Esophagus muscularis mucosa (tissue), 4 donors: ENCODE data around the gene ASNSD1. TPM values are rescaled to one million over a fixed set of nuclear protein-coding genes. Genes with fewer than 3 reads are reported as not detected.
A peak's percentile ranks its signal among the peaks of the same experiment; 100 is the strongest.

Experiments used
- DNase-seq: peaks from one replicate; pipeline ENCODE4 v3.0.0-alpha.2; 2017; ENCODE audit errors: extremely low spot score
- H3K27ac ChIP-seq, 4 donors: fragments of 200-600 bp; sonication (generic); replicated peaks in 1 of 4; 1 replicate in 3 of 4; 2 replicates in 1 of 4; pipeline ENCODE4 v1.5.1; 2016 to 2019; ENCODE audit warnings: mild to moderate bottlenecking in 1 of 4
- H3K27me3 ChIP-seq, 4 donors: fragments of 200-600 bp; sonication (generic); one replicate each; pipeline versions ENCODE4 v1.5.1 to v1.6.0; 2016 to 2019
- H3K36me3 ChIP-seq, 4 donors: fragments of 200-600 bp; sonication (generic); one replicate each; pipeline ENCODE4 v1.5.1; 2016 to 2019
- H3K4me1 ChIP-seq, 4 donors: fragments of 200-600 bp; sonication (generic); one replicate each; pipeline ENCODE4 v1.5.1; 2016 to 2019
- H3K4me3 ChIP-seq, 4 donors: fragments of 200-600 bp; sonication (generic); 1 replicate in 2 of 4; 2 replicates in 2 of 4; pipeline ENCODE4 v1.5.1; 2016 to 2019; ENCODE audit warnings: mild to moderate bottlenecking in 4 of 4, moderate library complexity in 1 of 4
- H3K9me3 ChIP-seq, 4 donors: fragments of 200-600 bp; sonication (generic); 1 replicate in 3 of 4; 2 replicates in 1 of 4; pipeline ENCODE4 v1.5.1; 2016 to 2019
- EP300 ChIP-seq: sonication (generic); formaldehyde crosslinking; IDR thresholded peaks from one replicate; pipeline ENCODE4 v1.6.1; 2017; ENCODE audit warnings: antibody characterized with exemption
- POLR2A ChIP-seq: fragments of 450-650 bp; IDR thresholded peaks from one replicate; pipeline ENCODE4 v1.6.1; 2017; ENCODE audit warnings: antibody characterized with exemption, moderate library complexity, mild to moderate bottlenecking, low read depth
- POLR2AphosphoS5 ChIP-seq, 2 donors: sonication (generic); formaldehyde crosslinking; IDR thresholded peaks; one replicate each; pipeline ENCODE4 v1.6.1; 2017; ENCODE audit warnings: antibody characterized with exemption in 2 of 2
- WGBS: methylation state at CpG from one replicate; pipeline ENCODE4 v1.1.5; 2018; 5-methylcytosine and 5-hydroxymethylcytosine counted together
- intact Hi-C: fragments of 100-400 bp; cut with DNase I; formaldehyde crosslinking; loops from one replicate; pipeline ENCODE4 v1.15.1; 2023
- total RNA-seq, 4 donors: library from RNA; depleted of rRNA; stranded (reverse); fragments of >200 nt; gene quantifications; one replicate each; pipeline versions ENCODE4 v1.1.0 to v1.2.1, GENCODE V29; 2016
- TF ChIP-seq, protein P1 (sequence below), 3 experiments: fragments of 200-600 bp in 2 of 3; fragments of 450-650 bp in 1 of 3; sonication (generic) in 2 of 3; IDR thresholded peaks; one replicate each; pipeline ENCODE4 v1.5.1; 2017 to 2019; ENCODE audit warnings: antibody characterized with exemption in 3 of 3, mild to moderate bottlenecking in 2 of 3, moderate library complexity in 1 of 3

Gene ASNSD1
- total RNA-seq, 4 donors from 2014 or later, result 39.6 to 51.9 (median 47.2) TPM

GRCh38 chr2:189618197-189618596, 43.1 kb upstream of the ASNSD1 start:
- no peak overlapping the region for H3K4me3 ChIP-seq
- H3K27me3 ChIP-seq, result no peaks in the 10 kb centered on the region
- intact Hi-C loops, result no loop called here
- WGBS, result 0% methylated on average over 1 of the region's 1 CpG
- peaks cover 0 to 7% (median 3%) of the 10 kb centered on the region in 4 donors for H3K4me1 ChIP-seq
- no peaks in the 10 kb centered on the region for H3K9me3 ChIP-seq
- no peak for DNase-seq
- H3K27ac ChIP-seq, result no peak overlapping the region
- no peaks in the 10 kb centered on the region for H3K36me3 ChIP-seq
- TF ChIP-seq POLR2A, result no peak
- TF ChIP-seq, protein P1, sequence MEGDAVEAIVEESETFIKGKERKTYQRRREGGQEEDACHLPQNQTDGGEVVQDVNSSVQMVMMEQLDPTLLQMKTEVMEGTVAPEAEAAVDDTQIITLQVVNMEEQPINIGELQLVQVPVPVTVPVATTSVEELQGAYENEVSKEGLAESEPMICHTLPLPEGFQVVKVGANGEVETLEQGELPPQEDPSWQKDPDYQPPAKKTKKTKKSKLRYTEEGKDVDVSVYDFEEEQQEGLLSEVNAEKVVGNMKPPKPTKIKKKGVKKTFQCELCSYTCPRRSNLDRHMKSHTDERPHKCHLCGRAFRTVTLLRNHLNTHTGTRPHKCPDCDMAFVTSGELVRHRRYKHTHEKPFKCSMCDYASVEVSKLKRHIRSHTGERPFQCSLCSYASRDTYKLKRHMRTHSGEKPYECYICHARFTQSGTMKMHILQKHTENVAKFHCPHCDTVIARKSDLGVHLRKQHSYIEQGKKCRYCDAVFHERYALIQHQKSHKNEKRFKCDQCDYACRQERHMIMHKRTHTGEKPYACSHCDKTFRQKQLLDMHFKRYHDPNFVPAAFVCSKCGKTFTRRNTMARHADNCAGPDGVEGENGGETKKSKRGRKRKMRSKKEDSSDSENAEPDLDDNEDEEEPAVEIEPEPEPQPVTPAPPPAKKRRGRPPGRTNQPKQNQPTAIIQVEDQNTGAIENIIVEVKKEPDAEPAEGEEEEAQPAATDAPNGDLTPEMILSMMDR (IDR thresholded peaks at IDR 0.05), result no peak
- TF ChIP-seq POLR2AphosphoS5 (IDR thresholded peaks at IDR 0.05), result no peak
- TF ChIP-seq EP300, result no peak

DNA sequence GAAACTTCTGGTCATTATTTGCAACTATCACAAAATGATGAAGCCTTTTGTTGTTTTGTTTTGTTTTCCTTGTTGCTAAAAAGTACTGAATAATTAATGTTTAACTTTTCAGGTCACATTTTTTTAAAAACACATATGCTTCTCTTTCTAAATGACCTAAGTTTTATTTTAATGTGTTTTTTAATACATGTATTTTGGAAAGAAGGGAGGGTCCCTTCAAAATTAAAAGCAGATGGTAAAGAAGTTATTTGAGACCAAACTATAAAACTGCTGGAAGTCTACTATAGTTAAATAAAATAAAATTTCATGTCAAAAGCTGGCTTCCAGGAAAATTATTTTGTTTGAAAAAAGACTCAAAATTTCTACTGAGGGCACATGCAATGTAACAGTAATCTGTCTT, 39.5 kb upstream of the ASNSD1 start:
- Histone ChIP-seq H3K4me1 (no peaks in the 10 kb centered on the region), H3K27ac (no peak overlapping the region), H3K27me3 (no peaks in the 10 kb centered on the region), H3K9me3 (no peaks in the 10 kb centered on the region), H3K4me3 (no peak overlapping the region), H3K36me3 (no peaks in the 10 kb centered on the region)
- TF ChIP-seq, protein P1 (IDR thresholded peaks at IDR 0.05), result no peak
- TF ChIP-seq POLR2A (no peak), POLR2AphosphoS5 (IDR thresholded peaks at IDR 0.05) (no peak)
- DNase-seq, result no peak
- intact Hi-C loops, result no loop called here

DNA sequence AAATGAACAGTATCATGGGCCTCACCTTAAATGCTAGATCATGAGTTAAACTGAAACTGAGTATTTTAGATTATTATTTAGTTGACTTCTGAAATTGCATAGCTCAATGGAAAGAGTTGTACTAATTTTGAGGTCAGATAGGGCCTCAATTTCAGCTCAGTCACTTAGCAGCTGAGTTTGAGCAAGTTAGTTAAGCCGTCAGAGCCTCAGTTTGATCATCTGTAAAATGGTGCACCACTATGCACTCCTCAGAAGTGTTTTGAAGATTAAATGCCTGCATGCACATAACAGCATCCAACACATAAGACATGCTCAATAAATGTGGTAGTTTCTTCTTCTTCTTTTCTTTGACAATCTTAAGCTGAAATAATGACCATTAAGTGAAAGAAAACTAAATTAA, 38.2 kb upstream of the ASNSD1 start:
- no peaks in the 10 kb centered on the region for H3K9me3 ChIP-seq
- H3K27me3 ChIP-seq, result no peaks in the 10 kb centered on the region
- no peaks in the 10 kb centered on the region for H3K36me3 ChIP-seq
- no peaks in the 10 kb centered on the region for H3K4me1 ChIP-seq
- 96% methylated on average over 1 of the region's 1 CpG for WGBS
- no peak overlapping the region for H3K27ac ChIP-seq
- intact Hi-C loops, result no loop called here
- H3K4me3 ChIP-seq, result no peak overlapping the region
- no peak for DNase-seq
- no peak for TF ChIP-seq EP300
- TF ChIP-seq POLR2A, result no peak
- TF ChIP-seq, protein P1 (IDR thresholded peaks at IDR 0.05), result no peak
- TF ChIP-seq POLR2AphosphoS5 (IDR thresholded peaks at IDR 0.05), result no peak

DNA sequence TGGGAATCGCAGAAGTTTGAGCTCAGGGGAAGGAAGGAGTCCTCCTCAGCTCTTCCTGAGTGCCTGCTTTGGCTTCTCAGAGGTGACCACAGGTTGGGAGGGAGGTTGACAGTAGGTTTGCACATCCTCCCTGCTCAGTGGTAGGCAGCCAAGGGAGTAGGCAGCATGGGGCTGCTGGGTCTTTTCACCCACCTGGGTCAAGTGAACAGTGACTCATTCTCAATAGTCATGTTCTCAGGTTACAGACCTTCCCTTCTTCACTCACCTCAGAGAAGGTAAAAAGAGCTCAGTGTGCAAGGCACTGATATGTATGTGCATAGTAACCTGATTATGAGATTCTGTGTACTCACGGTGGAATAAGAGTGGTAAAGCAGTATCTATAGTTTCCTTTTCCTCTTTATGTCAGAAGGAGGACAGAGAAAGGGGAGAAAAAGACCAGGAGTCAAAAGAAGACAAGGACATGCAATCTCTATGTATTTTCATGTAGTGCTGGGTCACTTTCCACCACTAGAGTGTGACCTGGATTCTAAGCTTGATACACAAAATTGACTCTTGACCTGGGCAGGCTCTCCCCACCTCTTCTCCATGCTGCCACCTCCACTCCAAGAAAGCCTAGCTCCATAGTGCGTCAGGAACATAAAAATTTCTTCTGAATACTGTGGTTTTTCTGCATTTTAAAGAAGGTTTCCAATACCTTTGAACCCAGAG, 36.5 kb upstream of the ASNSD1 start:
- no peaks in the 10 kb centered on the region for H3K9me3 ChIP-seq
- no peaks in the 10 kb centered on the region for H3K27me3 ChIP-seq
- TF ChIP-seq, protein P1 (IDR thresholded peaks at IDR 0.05), result no peak
- TF ChIP-seq EP300, result no peak
- TF ChIP-seq POLR2A, result no peak
- TF ChIP-seq POLR2AphosphoS5 (IDR thresholded peaks at IDR 0.05), result no peak
- intact Hi-C loops, result no loop called here
- no peaks in the 10 kb centered on the region for H3K4me1 ChIP-seq
- H3K27ac ChIP-seq, result no peak overlapping the region
- 88% methylated on average over 3 of the region's 3 CpGs for WGBS
- H3K36me3 ChIP-seq, result no peaks in the 10 kb centered on the region
- no peak overlapping the region for H3K4me3 ChIP-seq
- DNase-seq, result peak; percentile 86

DNA sequence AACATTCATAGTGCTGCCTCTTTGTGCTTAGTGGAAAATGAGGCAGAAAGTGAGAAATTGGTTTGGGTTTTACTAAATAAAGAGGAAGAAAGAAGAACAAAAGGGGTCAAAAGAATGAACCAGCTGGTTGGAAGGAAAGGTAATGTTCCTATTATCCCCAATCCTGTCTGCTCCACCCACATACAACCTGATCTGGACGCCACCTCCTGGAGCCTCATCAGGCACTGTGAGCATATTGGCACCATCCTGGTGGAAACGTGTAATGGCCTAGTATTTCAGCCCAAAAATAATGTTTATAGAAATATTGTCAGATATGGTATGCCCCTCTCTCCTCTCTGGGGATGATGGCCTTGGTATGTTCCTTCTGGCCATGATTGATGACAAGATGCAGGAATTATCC, 35.6 kb upstream of the ASNSD1 start:
- Histone ChIP-seq H3K4me3 (no peak overlapping the region), H3K9me3 (no peaks in the 10 kb centered on the region), H3K36me3 (no peaks in the 10 kb centered on the region), H3K27ac (no peak overlapping the region), H3K27me3 (no peaks in the 10 kb centered on the region), H3K4me1 (no peaks in the 10 kb centered on the region)
- intact Hi-C loops, result no loop called here
- TF ChIP-seq, protein P1 (IDR thresholded peaks at IDR 0.05), result no peak
- TF ChIP-seq POLR2AphosphoS5 (IDR thresholded peaks at IDR 0.05) (no peak), POLR2A (no peak), EP300 (no peak)
- no peak for DNase-seq
- WGBS, result 89% methylated on average over 2 of the region's 2 CpGs
